Right lobe of liver (tissue), 6 donors: ENCODE data around the gene PNLIPRP2. TPM values are rescaled to one million over a fixed set of nuclear protein-coding genes. Genes with fewer than 3 reads are reported as not detected.

Source experiments
- ATAC-seq, 4 donors: fragments of 200-7000 bp; cut with Tn5 transposase; one replicate each; pipeline ENCODE4 v1.9.1; 2020; ENCODE audit warnings: mild to moderate bottlenecking in 4 of 4, moderate library complexity in 4 of 4
- DNase-seq, 3 donors: peaks; one replicate each; pipeline ENCODE4 v3.0.0-alpha.2; 2020
- H3K27ac ChIP-seq, 3 donors: fragments of 200-600 bp; one replicate each; pipeline ENCODE4 v1.8.0; 2022
- H3K27me3 ChIP-seq, 2 donors: fragments of 200-600 bp; one replicate each; pipeline ENCODE4 v1.8.0; 2022
- H3K36me3 ChIP-seq, 4 donors: fragments of 200-600 bp; sonication (generic) in 1 of 4; one replicate each; pipeline versions ENCODE4 v1.5.1 to v1.8.0; 2017 to 2022; ENCODE audit warnings: control low read depth in 1 of 4
- H3K4me1 ChIP-seq, 4 donors: fragments of 200-600 bp; sonication (generic) in 1 of 4; one replicate each; pipeline versions ENCODE4 v1.5.1 to v1.8.0; 2017 to 2022; ENCODE audit warnings: control low read depth in 1 of 4
- H3K4me3 ChIP-seq, 3 donors: fragments of 200-600 bp; one replicate each; pipeline ENCODE4 v1.8.0; 2022
- H3K9me3 ChIP-seq, 4 donors: fragments of 200-600 bp; sonication (generic) in 1 of 4; one replicate each; pipeline versions ENCODE4 v1.5.1 to v1.8.0; 2017 to 2022; ENCODE audit warnings: control low read depth in 1 of 4
- POLR2A ChIP-seq: fragments of 450-650 bp; IDR thresholded peaks from one replicate; pipeline ENCODE4 v1.6.1; 2017; ENCODE audit warnings: antibody characterized with exemption, mild to moderate bottlenecking
- WGBS: methylation state at CpG from one replicate; pipeline ENCODE4 v1.1.6; 2018; ENCODE audit warnings: low coverage, low lambda C conversion rate; ENCODE audit not compliant: insufficient coverage; ENCODE audit errors: missing lambda C conversion rate; 5-methylcytosine and 5-hydroxymethylcytosine counted together
- intact Hi-C, 2 donors: fragments of 100-400 bp; cut with DNase I; formaldehyde crosslinking; loops; one replicate each; pipeline versions ENCODE4 v1.11.2 to v1.14.1; 2022
- total RNA-seq, 6 experiments: library from RNA; depleted of rRNA in 2 of 6; stranded (reverse); fragments of >200 nt in 2 of 6; fragmentation: NEBNext Ultra II Directional in 3 of 6; extraction: Animal tissue kit (Norgen Biotek cat#: 25700) in 3 of 6; gene quantifications; one replicate each; pipeline versions ENCODE4 v1.1.0 to v1.2.4, GENCODE V29; 2016 to 2023
- TF ChIP-seq, protein P1 (sequence below), 4 donors: fragments of 200-600 bp in 3 of 4; fragments of 450-650 bp in 1 of 4; IDR thresholded peaks; one replicate each; pipeline versions ENCODE4 v1.5.1 to v1.8.0; 2016 to 2022; ENCODE audit warnings: antibody characterized with exemption in 4 of 4, mild to moderate bottlenecking in 2 of 4
- donor health status: DM: no; HTN: yes; CAD: no.
- donor health status: DM: no; HTN: no; CAD: no.
- donor health status: DM: no; HTN: no; CAD: no.
- donor health status: DM: no; HTN: yes; CAD: no.
- donor health status: DM: no; HTN: yes; CAD: no.

The PNLIPRP2 gene
- total RNA-seq, 6 experiments from 2014 or later: not detected

DNA sequence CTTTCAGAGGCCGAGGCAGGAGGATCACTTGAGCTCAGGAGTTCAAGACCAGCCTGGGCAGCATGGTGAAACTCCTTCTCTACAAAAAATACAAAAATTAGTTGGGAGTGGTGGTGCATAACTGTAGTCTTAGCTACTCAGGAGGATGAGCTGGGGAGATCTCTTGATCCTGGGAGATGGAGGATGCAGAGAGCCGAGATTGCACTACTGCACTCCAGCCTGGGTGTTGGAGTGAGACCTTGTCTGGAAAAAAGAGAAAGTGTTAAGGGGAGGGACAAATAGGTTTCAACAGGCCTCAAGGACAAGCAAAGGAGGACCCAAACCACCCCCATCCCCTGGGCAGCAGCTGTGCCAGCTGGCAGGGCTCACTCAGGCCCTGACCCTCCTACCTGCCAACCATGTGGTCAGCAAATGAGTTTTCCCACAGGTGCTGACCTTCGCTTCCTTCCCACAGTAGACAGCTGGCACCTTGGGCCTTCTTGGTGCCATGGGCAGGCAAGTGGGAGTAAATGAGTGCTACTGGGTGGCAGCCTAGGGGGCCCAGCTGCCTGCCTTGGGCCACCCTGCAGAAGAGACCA is 5.5 kb upstream of the PNLIPRP2 start:
- DNase-seq (no peak), ATAC-seq (no peak)
- TF ChIP-seq, protein P1, sequence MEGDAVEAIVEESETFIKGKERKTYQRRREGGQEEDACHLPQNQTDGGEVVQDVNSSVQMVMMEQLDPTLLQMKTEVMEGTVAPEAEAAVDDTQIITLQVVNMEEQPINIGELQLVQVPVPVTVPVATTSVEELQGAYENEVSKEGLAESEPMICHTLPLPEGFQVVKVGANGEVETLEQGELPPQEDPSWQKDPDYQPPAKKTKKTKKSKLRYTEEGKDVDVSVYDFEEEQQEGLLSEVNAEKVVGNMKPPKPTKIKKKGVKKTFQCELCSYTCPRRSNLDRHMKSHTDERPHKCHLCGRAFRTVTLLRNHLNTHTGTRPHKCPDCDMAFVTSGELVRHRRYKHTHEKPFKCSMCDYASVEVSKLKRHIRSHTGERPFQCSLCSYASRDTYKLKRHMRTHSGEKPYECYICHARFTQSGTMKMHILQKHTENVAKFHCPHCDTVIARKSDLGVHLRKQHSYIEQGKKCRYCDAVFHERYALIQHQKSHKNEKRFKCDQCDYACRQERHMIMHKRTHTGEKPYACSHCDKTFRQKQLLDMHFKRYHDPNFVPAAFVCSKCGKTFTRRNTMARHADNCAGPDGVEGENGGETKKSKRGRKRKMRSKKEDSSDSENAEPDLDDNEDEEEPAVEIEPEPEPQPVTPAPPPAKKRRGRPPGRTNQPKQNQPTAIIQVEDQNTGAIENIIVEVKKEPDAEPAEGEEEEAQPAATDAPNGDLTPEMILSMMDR (IDR thresholded peaks at IDR 0.05): no peak
- TF ChIP-seq POLR2A: no peak
- intact Hi-C loops: no loop called here
- Histone ChIP-seq H3K4me1 (no peaks in the 10 kb centered on the region), H3K36me3 (no peaks in the 10 kb centered on the region), H3K4me3 (no peak overlapping the region), H3K9me3 (no peaks in the 10 kb centered on the region), H3K27me3 (no peaks in the 10 kb centered on the region), H3K27ac (no peak overlapping the region)
- WGBS: 87% methylated on average over 1 of the region's 3 CpGs

DNA sequence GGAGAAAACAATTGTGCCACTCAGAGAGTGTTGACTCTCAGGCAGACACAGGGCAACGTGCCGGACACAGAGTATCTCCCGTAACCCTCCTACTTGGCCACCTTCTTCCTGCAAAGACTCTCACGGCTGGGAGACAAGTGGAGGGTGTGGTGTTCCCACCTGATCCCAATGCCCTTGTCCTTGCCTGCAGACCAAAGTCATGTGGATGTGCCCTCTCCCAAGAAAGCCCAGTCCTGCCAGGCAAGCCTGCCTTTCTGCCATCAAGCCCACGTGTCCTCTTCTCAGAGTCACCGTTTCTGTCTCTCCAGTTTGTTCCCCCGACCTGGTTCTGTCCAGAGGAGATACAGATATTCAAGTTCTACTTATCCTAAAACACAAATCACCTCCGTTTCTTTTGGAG is 723 bp downstream of the PNLIPRP2 start:
- WGBS: 69% methylated on average over 8 of the region's 8 CpGs
- intact Hi-C loops: no loop called here
- ATAC-seq (no peak), DNase-seq (no peak)
- TF ChIP-seq, protein P1 (IDR thresholded peaks at IDR 0.05): no peak
- no peak for TF ChIP-seq POLR2A
- no peaks in the 10 kb centered on the region for H3K27me3 ChIP-seq
- no peaks in the 10 kb centered on the region for H3K4me1 ChIP-seq
- no peak overlapping the region for H3K27ac ChIP-seq
- no peak overlapping the region for H3K4me3 ChIP-seq
- no peaks in the 10 kb centered on the region for H3K9me3 ChIP-seq
- no peaks in the 10 kb centered on the region for H3K36me3 ChIP-seq

DNA sequence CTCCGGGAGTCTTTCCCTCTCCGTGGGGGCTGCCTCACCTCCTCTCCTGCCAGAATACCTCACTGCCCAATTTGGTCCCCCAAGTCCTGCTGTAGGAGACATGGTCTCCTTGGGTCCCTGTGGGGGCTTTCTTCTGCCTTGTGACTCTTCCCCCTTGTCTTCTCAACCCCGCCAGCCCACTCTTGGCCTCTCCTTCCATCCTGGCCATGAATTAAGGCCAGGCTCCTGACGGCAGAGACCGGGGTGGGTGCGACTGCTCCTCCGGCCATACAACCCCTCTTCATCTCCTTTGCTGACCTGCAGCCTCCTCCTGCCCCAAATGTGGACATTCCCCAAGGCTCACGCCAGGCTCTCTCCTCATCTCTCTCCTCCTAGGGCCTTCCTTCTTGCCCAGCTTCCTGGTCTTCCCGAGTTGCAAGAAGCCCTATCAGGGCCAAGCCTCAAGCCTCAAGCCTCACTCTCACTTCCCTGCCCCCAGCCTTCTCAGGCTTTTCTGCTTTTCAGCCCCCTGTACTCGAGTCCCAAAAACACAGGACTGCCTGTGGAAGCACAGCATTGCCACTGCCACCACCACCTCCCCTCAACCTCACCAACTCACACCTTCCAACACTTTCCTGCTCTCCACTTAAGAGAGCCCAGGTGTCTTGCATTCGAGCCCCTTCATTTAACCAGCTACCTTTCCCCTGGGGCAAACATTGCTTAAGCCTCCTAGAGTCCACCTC is 1.3 kb downstream of the PNLIPRP2 start:
- H3K36me3 ChIP-seq: no peaks in the 10 kb centered on the region
- TF ChIP-seq POLR2A: no peak
- TF ChIP-seq, protein P1 (IDR thresholded peaks at IDR 0.05): no peak
- H3K9me3 ChIP-seq: no peaks in the 10 kb centered on the region
- no peak overlapping the region for H3K4me3 ChIP-seq
- WGBS: 70% methylated on average over 11 of the region's 11 CpGs
- H3K27me3 ChIP-seq: no peaks in the 10 kb centered on the region
- DNase-seq (no peak), ATAC-seq (no peak)
- no peaks in the 10 kb centered on the region for H3K4me1 ChIP-seq
- intact Hi-C loops: no loop called here
- H3K27ac ChIP-seq: no peak overlapping the region

DNA sequence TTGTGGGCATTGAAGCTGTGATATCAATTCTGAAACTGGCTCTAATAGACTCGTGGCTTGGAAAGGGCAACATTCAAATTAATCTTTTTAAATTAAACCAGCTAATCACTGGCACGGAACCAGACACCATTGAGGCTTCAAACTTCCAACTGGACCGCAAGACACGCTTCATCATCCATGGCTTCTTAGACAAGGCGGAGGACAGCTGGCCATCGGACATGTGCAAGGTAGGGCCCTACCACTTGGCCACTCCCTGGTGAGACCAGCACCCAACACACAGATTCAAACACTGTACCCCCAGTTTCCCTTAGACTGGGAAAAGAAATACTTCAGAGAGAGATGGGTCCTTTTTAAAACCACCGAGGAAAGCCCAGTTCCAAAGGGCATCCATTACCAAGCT is 5.1 kb downstream of the PNLIPRP2 start:
- intact Hi-C loops: no loop called here
- TF ChIP-seq, protein P1 (IDR thresholded peaks at IDR 0.05): no peak
- no peak for TF ChIP-seq POLR2A
- Histone ChIP-seq H3K36me3 (no peaks in the 10 kb centered on the region), H3K9me3 (no peaks in the 10 kb centered on the region), H3K4me1 (no peaks in the 10 kb centered on the region), H3K4me3 (no peak overlapping the region), H3K27ac (no peak overlapping the region), H3K27me3 (no peaks in the 10 kb centered on the region)
- 71% methylated on average over 3 of the region's 7 CpGs for WGBS
- no peak for DNase-seq
- ATAC-seq: no peak
